ENCODE measurements around the gene FBP1.

Gene FBP1

GRCh38 chr9:94603259-94604160 is 35.8 kb downstream of the FBP1 start:
- peak; percentile 90 for ATAC-seq
- TF ChIP-seq ISL1 (CRISPR knock-in tag; IDR thresholded peaks at IDR 0.05) = no peak
- TF ChIP-seq BACH2 (CRISPR knock-in tag; IDR thresholded peaks at IDR 0.05; ENCODE audit: borderline replicate concordance) = no peak
- TF ChIP-seq ZFP3 (CRISPR knock-in tag; IDR thresholded peaks at IDR 0.05) = no peak
- TF ChIP-seq ESRRG (CRISPR knock-in tag; IDR thresholded peaks at IDR 0.05) = no peak
- no peak for TF ChIP-seq SNAI2 (CRISPR knock-in tag; IDR thresholded peaks at IDR 0.05)
- no peak for TF ChIP-seq POU6F1 (CRISPR knock-in tag; IDR thresholded peaks at IDR 0.05; ENCODE audit: borderline replicate concordance, low read depth)
- no peak for TF ChIP-seq CSRNP3 (CRISPR knock-in tag; IDR thresholded peaks at IDR 0.05)
- TF ChIP-seq ZFP30 (CRISPR knock-in tag; IDR thresholded peaks at IDR 0.05) = no peak
- no peak for TF ChIP-seq TCF4 (CRISPR knock-in tag; IDR thresholded peaks at IDR 0.05; ENCODE audit: borderline replicate concordance)
- no peak for TF ChIP-seq GLIS3 (CRISPR knock-in tag; IDR thresholded peaks at IDR 0.05)
- no peak for TF ChIP-seq CREB5 (CRISPR knock-in tag; IDR thresholded peaks at IDR 0.05; ENCODE audit: low read depth)
- no peak for TF ChIP-seq TSHZ2 (CRISPR knock-in tag; IDR thresholded peaks at IDR 0.05)

GRCh38 chr9:94602666-94603065 is 36.7 kb downstream of the FBP1 start:
- no peak for ATAC-seq

More at GRCh38 chr9:94602666-94603065, 36.7 kb downstream of the FBP1 start:
- TF ChIP-seq PPARA (CRISPR knock-in tag; IDR thresholded peaks at IDR 0.05; ENCODE audit: borderline replicate concordance) (no peak), ARNTL (CRISPR knock-in tag; IDR thresholded peaks at IDR 0.05; ENCODE audit: borderline replicate concordance, low read depth) (no peak), ISL1 (CRISPR knock-in tag; IDR thresholded peaks at IDR 0.05) (no peak), OSR1 (CRISPR knock-in tag; IDR thresholded peaks at IDR 0.05) (no peak), PATZ1 (CRISPR knock-in tag; IDR thresholded peaks at IDR 0.05; ENCODE audit: borderline replicate concordance) (no peak), ZFP3 (CRISPR knock-in tag; IDR thresholded peaks at IDR 0.05) (no peak), TSHZ2 (CRISPR knock-in tag; IDR thresholded peaks at IDR 0.05) (no peak), POU6F1 (CRISPR knock-in tag; IDR thresholded peaks at IDR 0.05; ENCODE audit: borderline replicate concordance, low read depth) (no peak), CSDC2 (CRISPR knock-in tag; IDR thresholded peaks at IDR 0.05) (no peak), ZNF70 (CRISPR knock-in tag; IDR thresholded peaks at IDR 0.05) (no peak), ZC3H10 (CRISPR knock-in tag; IDR thresholded peaks at IDR 0.05) (no peak)

All from SK-N-SH treated with all-trans-retinoic acid at 6 μM for 48 hours (cell line).